K562 (cell line): ENCODE measurements around the gene HOXB3. TPM values are rescaled to one million over a fixed set of nuclear protein-coding genes. Genes with fewer than 3 reads are reported as not detected.
A peak's percentile ranks its signal among the peaks of the same experiment; 100 is the strongest.

Experiments
- ATAC-seq: fragments of 200-7000 bp; cut with Tn5 transposase; 3 replicates; pipeline ENCODE4 v1.9.1; 2020; ENCODE audit warnings: moderate library complexity
- BruUV-seq: library from RNA; stranded (reverse); fragments of 400-500 nt; replicated peaks from 2 replicates; lab custom pipeline; 2021; lab: Mats Ljungman, UMichigan
- CTCF ChIA-PET: fragments of 300-600 bp; formaldehyde crosslinking; extraction: SDS; loops from one replicate; lab custom pipeline; 2021; ENCODE audit warnings: low intra/inter-chr PET ratio; lab: Yijun Ruan, JAX
- POLR2A ChIA-PET: fragments of 300-600, 350-650 bp; sonication (Branson Sonifier 250); formaldehyde crosslinking; extraction: SDS; loops from one replicate; lab custom pipeline; 2021; ENCODE audit warnings: antibody characterized with exemption, inconsistent platforms; lab: Yijun Ruan, JAX
- DNase-seq, 4 experiments: peaks; one replicate each; pipeline versions ENCODE4 v3.0.0 to v3.0.0-alpha.2; 2011 to 2018; ENCODE audit warnings: low spot score in 3 of 4, mixed read lengths in 3 of 4; ENCODE audit errors: extremely low read depth in 1 of 4
- FAIRE-seq: peaks from 2 replicates; lab custom pipeline; 2011; peaks lifted over from hg19 to GRCh38; lab: Jason Lieb, UNC
- H2AFZ ChIP-seq: 2 replicates; pipeline ENCODE4 v1.6.0; 2011; ENCODE audit warnings: low read depth, low read length, control low read depth, inconsistent platforms
- H3K27ac ChIP-seq: fragments of 200-600 bp; 3 replicates; pipeline ENCODE4 v1.8.0; 2011; ENCODE audit warnings: low read depth, mild to moderate bottlenecking, control low read depth, inconsistent platforms, low read length, moderate library complexity, mixed read lengths; ENCODE audit errors: extremely low read depth
- H3K27me3 ChIP-seq, 2 experiments: fragments of 300-600 bp in 1 of 2; 2 replicates in 1 of 2; 3 replicates in 1 of 2; pipeline versions ENCODE4 v1.6.0 to v1.8.0; 2011; ENCODE audit warnings: inconsistent platforms in 2 of 2, low read length in 2 of 2, mild to moderate bottlenecking in 1 of 2, mixed read lengths in 1 of 2, moderate library complexity in 1 of 2; ENCODE audit not compliant: control insufficient read depth in 2 of 2, insufficient read depth in 2 of 2
- H3K36me3 ChIP-seq: fragments of 300-600 bp; 3 replicates; pipeline ENCODE4 v1.8.0; 2011; ENCODE audit warnings: mild to moderate bottlenecking, low read length, inconsistent platforms; ENCODE audit not compliant: control insufficient read depth, insufficient read depth
- H3K4me1 ChIP-seq, 2 experiments: fragments of 200-600 bp in 1 of 2; replicated peaks in 1 of 2; 2 replicates in 1 of 2; 3 replicates in 1 of 2; pipeline versions ENCODE4 v1.5.1 to v1.8.0; 2011; ENCODE audit warnings: inconsistent platforms in 2 of 2, low read length in 2 of 2, mild to moderate bottlenecking in 1 of 2, mixed read lengths in 1 of 2, moderate library complexity in 1 of 2; ENCODE audit not compliant: control insufficient read depth in 2 of 2, insufficient read depth in 2 of 2
- H3K4me2 ChIP-seq: 2 replicates; pipeline ENCODE4 v1.6.1; 2011; ENCODE audit warnings: low read length, control low read depth, inconsistent platforms, mixed read lengths; ENCODE audit not compliant: insufficient read depth
- H3K4me3 ChIP-seq: fragments of 200-600 bp; sonication (generic), shearing (Covaris generic); 2 replicates; pipeline ENCODE4 v1.5.1; 2016; ENCODE audit warnings: control low read depth, inconsistent platforms
- H3K79me2 ChIP-seq: fragments of 200-600 bp; 3 replicates; pipeline ENCODE4 v1.8.0; 2011; ENCODE audit warnings: low read length, inconsistent platforms; ENCODE audit not compliant: control insufficient read depth, insufficient read depth
- H3K9ac ChIP-seq, 2 experiments: 2 replicates each; pipeline versions ENCODE4 v1.6.0 to v1.6.1; 2011; ENCODE audit warnings: low read depth in 2 of 2, low read length in 2 of 2, control low read depth in 1 of 2, inconsistent platforms in 1 of 2, mild to moderate bottlenecking in 1 of 2, mixed read lengths in 1 of 2; ENCODE audit not compliant: insufficient read depth in 1 of 2
- H3K9me1 ChIP-seq: one replicate; pipeline ENCODE4 v1.6.0; 2011; ENCODE audit warnings: inconsistent platforms, mild to moderate bottlenecking, low read length, moderate library complexity; ENCODE audit not compliant: control insufficient read depth, insufficient read depth
- H3K9me3 ChIP-seq: replicated peaks from 2 replicates; pipeline ENCODE4 v1.5.1; 2011; ENCODE audit warnings: low read depth, low read length, inconsistent platforms; ENCODE audit not compliant: control insufficient read depth, insufficient read depth
- H4K20me1 ChIP-seq: replicated peaks from 2 replicates; pipeline ENCODE4 v1.6.1; 2011; ENCODE audit warnings: low read length, inconsistent platforms, mixed read lengths; ENCODE audit not compliant: control insufficient read depth, insufficient read depth
- BRCA1 ChIP-seq, 2 experiments: fragments of 450-650 bp in 1 of 2; sonication (generic) in 1 of 2; formaldehyde crosslinking in 1 of 2; IDR thresholded peaks; 2 replicates each; pipeline versions ENCODE4 v1.5.0 to v1.6.1; 2017 to 2020; ENCODE audit warnings: mild to moderate bottlenecking in 1 of 2, missing genetic modification reagents in 1 of 2
- HDAC1 ChIP-seq, 2 experiments: fragments of 450-650 bp; IDR thresholded peaks; 2 replicates each; pipeline ENCODE4 v1.6.1; 2016 to 2017; ENCODE audit warnings: inconsistent platforms in 1 of 2, mild to moderate bottlenecking in 1 of 2, moderate library complexity in 1 of 2
- HOXB6 ChIP-seq: fragments of 250-450 bp; sonication (Bioruptor Pico); IDR thresholded peaks from 2 replicates; pipeline ENCODE4 v1.5.1; 2022; ENCODE audit warnings: mild to moderate bottlenecking, borderline replicate concordance
- HSF4 ChIP-seq: fragments of 250-450 bp; sonication (Bioruptor Pico); IDR thresholded peaks from 2 replicates; pipeline ENCODE4 v2.1.2; 2022; ENCODE audit warnings: mild to moderate bottlenecking, moderate library complexity, borderline replicate concordance
- KDM4B ChIP-seq, 2 experiments: fragments of 450-650 bp in 1 of 2; sonication (generic) in 1 of 2; IDR thresholded peaks; 2 replicates each; pipeline ENCODE4 v1.6.1; 2016 to 2017; ENCODE audit warnings: borderline replicate concordance in 2 of 2, antibody characterized with exemption in 1 of 2, low read depth in 1 of 2, mild to moderate bottlenecking in 1 of 2
- KLF1 ChIP-seq: fragments of 450-650 bp; IDR thresholded peaks from 2 replicates; pipeline ENCODE4 v1.6.1; 2016; ENCODE audit warnings: missing genetic modification characterization, missing compliant biosample characterization
- MCM2 ChIP-seq: fragments of 450-650 bp; IDR thresholded peaks from 2 replicates; pipeline ENCODE4 v1.6.1; 2017; ENCODE audit warnings: low read depth, mild to moderate bottlenecking
- MECOM ChIP-seq: fragments of 250-450 bp; sonication (Bioruptor Pico); IDR thresholded peaks from 2 replicates; pipeline ENCODE4 v1.8.0; 2022; ENCODE audit warnings: inconsistent platforms
- NEUROD1 ChIP-seq: fragments of 150-350 bp; IDR thresholded peaks from 2 replicates; pipeline ENCODE4 v1.6.1; 2014; ENCODE audit warnings: borderline replicate concordance, low read length, low read depth; ENCODE audit not compliant: partially characterized antibody
- NFIC ChIP-seq: fragments of 450-650 bp; IDR thresholded peaks from 2 replicates; pipeline ENCODE4 v1.6.1; 2017; ENCODE audit warnings: mild to moderate bottlenecking, inconsistent platforms
- NFRKB ChIP-seq: fragments of 450-650 bp; IDR thresholded peaks from 2 replicates; pipeline ENCODE4 v1.6.1; 2016; ENCODE audit warnings: low read depth
- NR2C2 ChIP-seq, 2 experiments: fragments of 200-800 bp in 1 of 2; sonication (Bioruptor generic) in 1 of 2; sonication (generic) in 1 of 2; formaldehyde crosslinking in 1 of 2; IDR thresholded peaks; 2 replicates each; pipeline versions ENCODE4 v1.6.1 to v1.8.0; 2016 to 2022; ENCODE audit warnings: mild to moderate bottlenecking in 1 of 2, missing compliant biosample characterization in 1 of 2, missing genetic modification characterization in 1 of 2, missing genetic modification reagents in 1 of 2
- NR3C1 ChIP-seq: sonication (generic); formaldehyde crosslinking; IDR thresholded peaks from 2 replicates; pipeline ENCODE4 v1.8.1; 2022; ENCODE audit warnings: missing genetic modification reagents
- TCF7L2 ChIP-seq: fragments of 150-350 bp; IDR thresholded peaks from 2 replicates; pipeline ENCODE4 v1.6.1; 2016; ENCODE audit warnings: low read depth, mild to moderate bottlenecking, low read length, moderate library complexity
- WGBS: fragments of 100-300 bp; shearing (Covaris generic); methylation state at CpG from one replicate; pipeline ENCODE4 v1.1.6; 2016; ENCODE audit warnings: low coverage, mixed read lengths; ENCODE audit not compliant: insufficient coverage; ENCODE audit errors: missing lambda C conversion rate; 5-methylcytosine and 5-hydroxymethylcytosine counted together
- in situ Hi-C: fragments of 300-500 bp; cut with MboI; formaldehyde crosslinking; loops from 4 replicates; pipeline ENCODE4 v1.15.0; 2018; ENCODE audit warnings: inconsistent platforms, mixed read lengths
- intact Hi-C: fragments of 100-400 bp; cut with micrococcal nuclease; formaldehyde crosslinking; loops from 2 replicates; pipeline ENCODE4 v1.14.2; 2022
- polyA plus RNA-seq, 8 experiments: library from polyadenylated mRNA; depleted of rRNA in 4 of 8; stranded (reverse) in 5 of 8; unstranded in 3 of 8; fragments of >200 nt; fragmentation: Nextera tagmentation in 2 of 8; fragmentation: Illumina TruSeq in 1 of 8; extraction: Ambion mirVana in 2 of 8; extraction: Trizol in 1 of 8; gene quantifications; 2 replicates each; pipeline versions ENCODE4 v1.2.1 to v1.2.3, GENCODE V29; 2011 to 2014; ENCODE audit warnings: inconsistent platforms in 1 of 8, missing spikeins in 1 of 8
- total RNA-seq, 7 experiments: library from RNA; depleted of rRNA in 6 of 7; stranded (reverse); fragments of >200 nt in 6 of 7; fragmentation: Illumina TruSeq in 2 of 7; extraction: Trizol in 2 of 7; gene quantifications; 2 replicates each; pipeline versions ENCODE4 v1.2.1 to v1.2.3, GENCODE V29; 2011 to 2021; ENCODE audit warnings: low replicate concordance in 1 of 7
- TF ChIP-seq, protein P1 (sequence below): IDR thresholded peaks from 2 replicates; pipeline ENCODE4 v1.6.1; 2011; ENCODE audit warnings: borderline replicate concordance, low read depth, mild to moderate bottlenecking, moderate library complexity, low read length; ENCODE audit not compliant: insufficient read depth, poor library complexity, severe bottlenecking

HOXB3 gene
- total and polyA plus RNA-seq, 9 of the 15 experiments (the other 6 are each of a cell fraction or from before 2014, with no cell fraction given), result 2.4 to 41.3 (median 20.2) TPM

DNA sequence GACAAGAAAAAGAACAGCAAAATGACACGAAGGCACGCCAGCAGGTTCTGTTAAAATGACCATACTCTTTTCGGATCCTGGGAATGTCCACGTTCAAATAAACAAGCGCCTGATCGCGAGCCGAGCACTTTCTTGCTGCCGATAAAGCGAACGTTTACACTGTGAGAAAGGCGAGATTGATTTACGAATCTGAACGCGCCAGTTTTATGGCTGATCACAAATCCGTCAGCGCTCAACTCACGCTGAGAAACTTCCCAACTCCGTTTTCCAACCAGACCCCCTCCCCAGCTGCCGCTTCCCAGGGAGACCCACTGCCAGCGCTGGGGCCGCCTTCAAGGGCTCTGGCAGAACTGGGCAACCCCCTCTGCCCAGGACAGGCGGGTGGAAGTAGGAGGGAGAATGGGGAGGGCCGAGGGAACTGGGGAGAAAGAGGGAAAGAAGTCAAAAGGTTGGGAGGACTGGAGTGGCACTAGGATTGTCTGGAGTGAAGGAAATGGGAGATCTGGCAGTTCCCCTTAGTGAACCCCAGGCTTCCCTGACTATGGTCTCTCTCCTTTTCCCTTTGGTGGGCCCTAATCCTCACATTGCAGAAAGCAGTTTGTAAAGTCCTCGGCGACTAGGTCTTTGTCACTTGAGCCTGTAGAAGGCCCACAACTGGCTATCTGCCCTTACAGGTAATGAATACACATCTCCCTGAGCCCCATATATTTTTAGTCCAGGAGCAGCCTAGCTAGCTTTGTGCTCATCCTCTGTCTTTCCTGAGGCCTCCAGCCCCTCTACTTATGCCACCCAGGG, 18.8 kb downstream of the HOXB3 start (continued):
- TF ChIP-seq, protein P1, sequence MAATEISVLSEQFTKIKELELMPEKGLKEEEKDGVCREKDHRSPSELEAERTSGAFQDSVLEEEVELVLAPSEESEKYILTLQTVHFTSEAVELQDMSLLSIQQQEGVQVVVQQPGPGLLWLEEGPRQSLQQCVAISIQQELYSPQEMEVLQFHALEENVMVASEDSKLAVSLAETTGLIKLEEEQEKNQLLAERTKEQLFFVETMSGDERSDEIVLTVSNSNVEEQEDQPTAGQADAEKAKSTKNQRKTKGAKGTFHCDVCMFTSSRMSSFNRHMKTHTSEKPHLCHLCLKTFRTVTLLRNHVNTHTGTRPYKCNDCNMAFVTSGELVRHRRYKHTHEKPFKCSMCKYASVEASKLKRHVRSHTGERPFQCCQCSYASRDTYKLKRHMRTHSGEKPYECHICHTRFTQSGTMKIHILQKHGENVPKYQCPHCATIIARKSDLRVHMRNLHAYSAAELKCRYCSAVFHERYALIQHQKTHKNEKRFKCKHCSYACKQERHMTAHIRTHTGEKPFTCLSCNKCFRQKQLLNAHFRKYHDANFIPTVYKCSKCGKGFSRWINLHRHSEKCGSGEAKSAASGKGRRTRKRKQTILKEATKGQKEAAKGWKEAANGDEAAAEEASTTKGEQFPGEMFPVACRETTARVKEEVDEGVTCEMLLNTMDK, result no peak

DNA sequence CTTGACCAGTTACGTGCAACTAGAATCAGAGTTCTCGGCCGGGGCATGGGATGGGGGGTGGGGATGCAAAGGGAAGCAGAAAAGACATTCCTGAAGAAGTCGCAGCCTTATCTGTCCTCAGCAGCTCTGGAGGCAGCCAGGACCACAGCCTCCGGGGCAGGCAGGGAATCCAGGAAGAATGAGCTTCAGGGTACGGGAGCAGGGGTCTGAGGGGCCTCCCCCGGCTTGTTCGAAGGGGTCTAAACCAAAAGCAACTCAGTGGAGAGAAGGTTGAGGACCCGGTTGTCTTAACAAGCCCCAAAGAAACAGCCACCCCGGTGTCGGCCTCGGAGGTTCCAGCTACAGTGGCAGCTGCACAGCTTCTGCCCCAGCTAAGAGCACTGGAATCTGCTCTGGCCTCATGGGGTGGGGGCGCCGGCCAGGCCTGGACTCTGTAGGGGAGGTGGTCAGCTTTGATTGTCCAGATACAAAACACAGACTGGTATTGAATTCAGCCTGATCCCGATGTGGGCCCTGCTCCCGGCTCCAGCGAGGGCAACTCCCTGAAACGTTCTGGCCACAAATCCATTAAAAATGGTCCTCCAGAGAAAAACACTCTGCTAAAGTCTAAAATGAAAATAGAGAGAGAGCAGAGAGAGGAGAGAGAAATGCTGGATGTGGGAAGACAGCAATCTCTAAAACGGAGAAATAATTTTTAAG, 19.6 kb downstream of the HOXB3 start:
- no TSS peak for BruUV-seq
- in situ Hi-C loops, result no loop called here
- Histone ChIP-seq H4K20me1 (no peaks in the 10 kb centered on the region; the same call in 1 of the 2 replicates), H3K4me1 (peaks cover 40 to 60% of the 10 kb centered on the region in 2 experiments), H3K4me3 (peak overlapping the region; percentile 14; the same call in 1 of the 2 replicates), H3K27ac (peak overlapping the region; percentile 44; the same call in 2 of the 3 replicates), H3K79me2 (peaks cover 95% of the 10 kb centered on the region), H3K27me3 (no peaks in the 10 kb centered on the region), H3K36me3 (peaks cover 94% of the 10 kb centered on the region), H3K9me1 (no peaks in the 10 kb centered on the region), H3K9me3 (no peaks in the 10 kb centered on the region), H2AFZ (peak overlapping the region; percentile 22; the same call in 1 of the 2 replicates), H3K9ac (peak overlapping the region; percentile 24 to 88; a peak in 3 of 4 replicates), H3K4me2 (peak overlapping the region; percentile 59; the same call in 1 of the 2 replicates)
- 16% methylated on average over 17 of the region's 19 CpGs for WGBS
- FAIRE-seq (peak; percentile 84), ATAC-seq (peak; percentile 45), DNase-seq (peak; percentile 59 to 65 (median 61))
- ChIA-PET CTCF (interaction anchor here (0.6 to 0.7 kb wide), 2 partner anchors 240 to 313 kb away, joined by 3 read pairs; no protein-coding TSS in a partner anchor), POLR2A (interaction anchor here (0.6 to 2.2 kb wide), 5 partner anchors 14 to 156 kb away, joined by 3 to 9 read pairs (median 4); no protein-coding TSS in a partner anchor)
- intact Hi-C loops, result no loop called here
- no peak for TF ChIP-seq TCF7L2
- TF ChIP-seq NFRKB, result no peak
- no peak for TF ChIP-seq NR2C2 (CRISPR knock-in tag; IDR thresholded peaks at IDR 0.05)
- no peak for TF ChIP-seq NR2C2 (tag; IDR thresholded peaks at IDR 0.05)
- no peak for TF ChIP-seq MECOM (CRISPR knock-in tag)
- no peak for TF ChIP-seq HOXB6 (CRISPR knock-in tag)
- no peak for TF ChIP-seq HSF4
- TF ChIP-seq NR3C1 (CRISPR knock-in tag), result no peak
- 0 out of 4 replicates have a peak, but pooled peaks of 1 of the 2 experiments have one; percentile 49 for TF ChIP-seq KDM4B (IDR thresholded peaks at IDR 0.05; ENCODE audit: borderline replicate concordance in 2 of 2, low read depth in 1 of 2)
- no peak for TF ChIP-seq BRCA1 (IDR thresholded peaks at IDR 0.05)
- TF ChIP-seq BRCA1 (CRISPR knock-in tag; IDR thresholded peaks at IDR 0.05), result no peak
- 0 out of 2 replicates have a peak, but pooled peaks have one; percentile 19 for TF ChIP-seq NFIC
- TF ChIP-seq NEUROD1, result peak; percentile 16
- TF ChIP-seq KLF1, result no peak
- TF ChIP-seq HDAC1 (IDR thresholded peaks at IDR 0.05), result peak in 1 of 2 experiments; percentile 42; a peak in 1 of 4 replicates
- no peak for TF ChIP-seq MCM2
